ENCODE data around the gene TMEM258. TPM values are rescaled to one million over a fixed set of nuclear protein-coding genes. Genes with fewer than 3 reads are reported as not detected.

The TMEM258 gene
- total and polyA plus RNA-seq, 9 of the 15 experiments (the other 6 are each of a cell fraction or from before 2014, with no cell fraction given) = 97.2 to 856 (median 231) TPM

DNA sequence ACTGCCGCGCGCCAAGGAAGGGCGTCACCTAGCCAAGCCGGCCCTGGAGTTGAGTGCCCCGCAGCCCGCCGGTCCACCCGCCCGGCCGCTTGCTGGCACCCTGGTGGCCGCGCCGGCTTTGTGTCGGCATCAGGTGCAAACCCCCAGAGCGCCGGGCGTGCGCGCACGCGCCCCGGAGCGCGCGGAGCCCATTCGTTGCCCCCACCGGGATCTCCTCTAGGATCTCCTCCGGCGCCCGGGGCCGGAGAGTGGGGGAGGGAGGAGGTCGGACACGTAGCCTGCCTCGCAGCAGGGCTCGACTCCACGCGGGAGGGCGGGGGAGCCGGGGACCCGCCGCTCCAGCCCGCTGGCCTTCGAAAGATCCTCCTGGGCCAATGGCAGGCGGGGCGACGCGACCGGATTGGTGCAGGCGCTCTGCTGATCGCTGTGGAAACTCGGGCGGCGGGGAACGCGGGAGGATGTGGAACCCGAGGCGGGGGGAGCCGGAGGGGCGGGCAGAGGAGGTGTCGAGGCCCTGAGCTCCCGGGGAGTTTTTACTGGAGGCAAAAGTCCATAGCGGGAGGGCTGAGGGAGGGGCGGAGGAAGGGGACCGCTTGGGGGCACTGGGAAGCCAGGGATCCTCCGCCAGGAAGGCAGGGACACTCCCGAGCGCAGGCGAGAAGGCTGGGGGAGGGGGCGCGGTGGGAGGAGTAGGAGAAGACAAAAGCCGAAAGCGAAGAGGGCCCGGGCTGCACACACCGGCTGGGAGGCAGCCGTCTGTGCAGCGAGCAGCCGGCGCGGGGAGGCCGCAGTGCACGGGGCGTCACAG lies 35.4 kb upstream of the TMEM258 start, which contains the start of gene FADS2:
FADS2 (plus strand) TSS at position 730 of the 808 bp plus-strand sequence. CDS start 91 bp downstream, outside the sequence.
- H3K4me3 ChIP-seq = no peak within 1 kb of the TSS
- no TSS peak for BruUV-seq (replicated peaks)
- no peaks in the 10 kb centered on the region for H3K9me1 ChIP-seq (ENCODE audit: control insufficient read depth, insufficient read depth, low read length)
- H3K9ac ChIP-seq (ENCODE audit: insufficient read depth in 1 of 2, low read depth in 2 of 2, low read length in 2 of 2) = 0 out of 4 replicates have a peak within 1 kb of the TSS, but pooled peaks of 1 of the 2 experiments have one; percentile 20
- no peak within 1 kb of the TSS for H3K4me2 ChIP-seq (ENCODE audit: insufficient read depth, low read length)
- no peaks in the 10 kb centered on the region for H3K27me3 ChIP-seq (ENCODE audit: control insufficient read depth in 2 of 2, insufficient read depth in 2 of 2, low read length in 2 of 2)
- no peaks in the 10 kb centered on the region for H3K9me3 ChIP-seq (replicated peaks; ENCODE audit: control insufficient read depth, insufficient read depth, low read depth, low read length)
- H3K27ac ChIP-seq (ENCODE audit: extremely low read depth, low read depth, low read length) = no peak within 1 kb of the TSS
- FAIRE-seq (no peak), ATAC-seq (no peak), DNase-seq (ENCODE audit: extremely low read depth in 1 of 4, low spot score in 3 of 4) (no peak)
- H4K20me1 ChIP-seq (replicated peaks; ENCODE audit: control insufficient read depth, insufficient read depth, low read length) = no peaks in the 10 kb centered on the region
- H3K4me1 ChIP-seq (replicated peaks in 1 of 2; ENCODE audit: control insufficient read depth in 2 of 2, insufficient read depth in 2 of 2, low read length in 2 of 2) = peaks cover 0 to 21% of the 10 kb centered on the region in 2 experiments; a peak in 3 of 5 replicates
- no peaks in the 10 kb centered on the region for H3K79me2 ChIP-seq (ENCODE audit: control insufficient read depth, insufficient read depth, low read length)
- intact Hi-C loops (cut with micrococcal nuclease) (no loop called here), in situ Hi-C loops (cut with MboI) (no loop called here)
- WGBS (ENCODE audit: insufficient coverage, low coverage, missing lambda C conversion rate) = 98% methylated on average over 19 of the region's 83 CpGs
- peaks cover 7% of the 10 kb centered on the region for H3K36me3 ChIP-seq (ENCODE audit: control insufficient read depth, insufficient read depth, low read length)
- CTCF ChIA-PET (ENCODE audit: low intra/inter-chr PET ratio) = no interaction called here
- H2AFZ ChIP-seq (ENCODE audit: low read depth, low read length) = no peak within 1 kb of the TSS
- TF ChIP-seq, protein P1, sequence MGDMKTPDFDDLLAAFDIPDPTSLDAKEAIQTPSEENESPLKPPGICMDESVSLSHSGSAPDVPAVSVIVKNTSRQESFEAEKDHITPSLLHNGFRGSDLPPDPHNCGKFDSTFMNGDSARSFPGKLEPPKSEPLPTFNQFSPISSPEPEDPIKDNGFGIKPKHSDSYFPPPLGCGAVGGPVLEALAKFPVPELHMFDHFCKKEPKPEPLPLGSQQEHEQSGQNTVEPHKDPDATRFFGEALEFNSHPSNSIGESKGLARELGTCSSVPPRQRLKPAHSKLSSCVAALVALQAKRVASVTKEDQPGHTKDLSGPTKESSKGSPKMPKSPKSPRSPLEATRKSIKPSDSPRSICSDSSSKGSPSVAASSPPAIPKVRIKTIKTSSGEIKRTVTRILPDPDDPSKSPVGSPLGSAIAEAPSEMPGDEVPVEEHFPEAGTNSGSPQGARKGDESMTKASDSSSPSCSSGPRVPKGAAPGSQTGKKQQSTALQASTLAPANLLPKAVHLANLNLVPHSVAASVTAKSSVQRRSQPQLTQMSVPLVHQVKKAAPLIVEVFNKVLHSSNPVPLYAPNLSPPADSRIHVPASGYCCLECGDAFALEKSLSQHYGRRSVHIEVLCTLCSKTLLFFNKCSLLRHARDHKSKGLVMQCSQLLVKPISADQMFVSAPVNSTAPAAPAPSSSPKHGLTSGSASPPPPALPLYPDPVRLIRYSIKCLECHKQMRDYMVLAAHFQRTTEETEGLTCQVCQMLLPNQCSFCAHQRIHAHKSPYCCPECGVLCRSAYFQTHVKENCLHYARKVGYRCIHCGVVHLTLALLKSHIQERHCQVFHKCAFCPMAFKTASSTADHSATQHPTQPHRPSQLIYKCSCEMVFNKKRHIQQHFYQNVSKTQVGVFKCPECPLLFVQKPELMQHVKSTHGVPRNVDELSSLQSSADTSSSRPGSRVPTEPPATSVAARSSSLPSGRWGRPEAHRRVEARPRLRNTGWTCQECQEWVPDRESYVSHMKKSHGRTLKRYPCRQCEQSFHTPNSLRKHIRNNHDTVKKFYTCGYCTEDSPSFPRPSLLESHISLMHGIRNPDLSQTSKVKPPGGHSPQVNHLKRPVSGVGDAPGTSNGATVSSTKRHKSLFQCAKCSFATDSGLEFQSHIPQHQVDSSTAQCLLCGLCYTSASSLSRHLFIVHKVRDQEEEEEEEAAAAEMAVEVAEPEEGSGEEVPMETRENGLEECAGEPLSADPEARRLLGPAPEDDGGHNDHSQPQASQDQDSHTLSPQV (IDR thresholded peaks at IDR 0.05) = 0 out of 2 replicates have a peak, but pooled peaks have one; percentile 18
- TF ChIP-seq MTA1 (IDR thresholded peaks at IDR 0.05; ENCODE audit: borderline replicate concordance) (no peak), ZBTB33 (CRISPR knock-in tag; IDR thresholded peaks at IDR 0.05) (peak; percentile 95), POLR2G (IDR thresholded peaks at IDR 0.05; ENCODE audit: low read depth, low read length) (peak; percentile 68), SMAD1 (IDR thresholded peaks at IDR 0.05; ENCODE audit: low read depth, low read length, partially characterized antibody) (no peak)
- TF ChIP-seq, protein P2, sequence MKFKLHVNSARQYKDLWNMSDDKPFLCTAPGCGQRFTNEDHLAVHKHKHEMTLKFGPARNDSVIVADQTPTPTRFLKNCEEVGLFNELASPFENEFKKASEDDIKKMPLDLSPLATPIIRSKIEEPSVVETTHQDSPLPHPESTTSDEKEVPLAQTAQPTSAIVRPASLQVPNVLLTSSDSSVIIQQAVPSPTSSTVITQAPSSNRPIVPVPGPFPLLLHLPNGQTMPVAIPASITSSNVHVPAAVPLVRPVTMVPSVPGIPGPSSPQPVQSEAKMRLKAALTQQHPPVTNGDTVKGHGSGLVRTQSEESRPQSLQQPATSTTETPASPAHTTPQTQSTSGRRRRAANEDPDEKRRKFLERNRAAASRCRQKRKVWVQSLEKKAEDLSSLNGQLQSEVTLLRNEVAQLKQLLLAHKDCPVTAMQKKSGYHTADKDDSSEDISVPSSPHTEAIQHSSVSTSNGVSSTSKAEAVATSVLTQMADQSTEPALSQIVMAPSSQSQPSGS (CRISPR knock-in tag; IDR thresholded peaks at IDR 0.05) = no peak
- POLR2A ChIA-PET = no interaction called here

Measured in K562 (cell line).